K562 (cell line): ENCODE data around the gene POLR2M. TPM values are rescaled to one million over a fixed set of nuclear protein-coding genes. Genes with fewer than 3 reads are reported as not detected.

Experiments used
- CAMTA2 ChIP-seq: fragments of 250-450 bp; sonication (Bioruptor Pico); conservative IDR thresholded peaks from 2 replicates; pipeline ENCODE4 v1.5.1; 2022
- EHMT2 ChIP-seq: fragments of 450-650 bp; IDR thresholded peaks from 2 replicates; pipeline ENCODE4 v1.6.1; 2018; ENCODE audit warnings: antibody characterized with exemption
- ELF4 ChIP-seq: fragments of 450-650 bp; formaldehyde crosslinking; IDR thresholded peaks from 2 replicates; pipeline ENCODE4 v1.4.0; 2022; ENCODE audit warnings: missing genetic modification characterization
- EWSR1 ChIP-seq: fragments of 450-650 bp; IDR thresholded peaks from 2 replicates; pipeline ENCODE4 v1.6.1; 2018; ENCODE audit warnings: borderline replicate concordance, mild to moderate bottlenecking, low read depth, moderate library complexity; ENCODE audit not compliant: partially characterized antibody
- ILF3 ChIP-seq: fragments of 450-650 bp; IDR thresholded peaks from 2 replicates; pipeline ENCODE4 v1.6.1; 2018; ENCODE audit warnings: antibody characterized with exemption, mild to moderate bottlenecking, moderate library complexity, borderline replicate concordance
- ILK ChIP-seq: fragments of 450-650 bp; IDR thresholded peaks from 2 replicates; pipeline ENCODE4 v1.6.1; 2016; ENCODE audit warnings: missing genetic modification characterization, low read depth, mild to moderate bottlenecking, missing compliant biosample characterization, moderate library complexity, borderline replicate concordance
- JUN ChIP-seq, 2 experiments: sonication (generic) in 1 of 2; formaldehyde crosslinking in 1 of 2; IDR thresholded peaks; 2 replicates each; pipeline versions ENCODE4 v1.6.1 to v1.8.0; 2012 to 2022; ENCODE audit warnings: borderline replicate concordance in 2 of 2, mild to moderate bottlenecking in 2 of 2, improper control_type of control experiment in 1 of 2, low read depth in 1 of 2, low read length in 1 of 2, missing genetic modification reagents in 1 of 2
- L3MBTL2 ChIP-seq: fragments of 450-650 bp; IDR thresholded peaks from 2 replicates; pipeline ENCODE4 v1.6.1; 2016; ENCODE audit warnings: mild to moderate bottlenecking, moderate library complexity
- NR1H2 ChIP-seq: sonication (generic); formaldehyde crosslinking; IDR thresholded peaks from 2 replicates; pipeline ENCODE4 v1.4.0; 2020; ENCODE audit warnings: mild to moderate bottlenecking, missing genetic modification reagents
- PHTF2 ChIP-seq: fragments of 250-450 bp; sonication (Bioruptor Pico); IDR thresholded peaks from 2 replicates; pipeline ENCODE4 v1.5.0; 2021; ENCODE audit warnings: mild to moderate bottlenecking
- POLR3G ChIP-seq: IDR thresholded peaks from 2 replicates; pipeline ENCODE4 v1.6.1; 2011; ENCODE audit not compliant: insufficient read length, insufficient replicate concordance; ENCODE audit errors: extremely low read depth
- RBBP5 ChIP-seq: fragments of 200-600 bp; sonication (generic); IDR thresholded peaks from 2 replicates; pipeline ENCODE4 v1.6.1; 2012; ENCODE audit warnings: borderline replicate concordance, mild to moderate bottlenecking, low read length, control low read depth, inconsistent platforms; ENCODE audit not compliant: insufficient read depth, poor library complexity, severe bottlenecking
- RFX5 ChIP-seq: IDR thresholded peaks from 2 replicates; pipeline ENCODE4 v1.6.1; 2011; ENCODE audit warnings: low read depth, mild to moderate bottlenecking, improper control_type of control experiment, low read length
- SETDB1 ChIP-seq: IDR thresholded peaks from one replicate; pipeline ENCODE4 v1.6.1; 2012; ENCODE audit warnings: low read length, control low read depth, inconsistent platforms
- TAL1 ChIP-seq: fragments of 450-650 bp; IDR thresholded peaks from 2 replicates; pipeline ENCODE4 v1.6.1; 2016; ENCODE audit warnings: mild to moderate bottlenecking
- TBP ChIP-seq: optimal IDR thresholded peaks from 2 replicates; pipeline ENCODE3; 2011; ENCODE audit warnings: low read depth, low read length, improper control_type of control experiment
- ZNF140 ChIP-seq: fragments of 250-450 bp; sonication (Bioruptor Pico); IDR thresholded peaks from 2 replicates; pipeline ENCODE4 v1.8.0; 2021; ENCODE audit warnings: moderate library complexity, mild to moderate bottlenecking, inconsistent platforms
- ZNF408 ChIP-seq: fragments of 250-450 bp; sonication (Bioruptor Pico); IDR thresholded peaks from 2 replicates; pipeline ENCODE4 v1.4.0; 2020; ENCODE audit warnings: low read depth, mild to moderate bottlenecking, moderate library complexity
- ZNF830 ChIP-seq: fragments of 250-450 bp; sonication (Bioruptor Pico); IDR thresholded peaks from 2 replicates; pipeline ENCODE4 v1.5.0; 2021; ENCODE audit warnings: mild to moderate bottlenecking
- polyA plus RNA-seq, 8 experiments: library from polyadenylated mRNA; depleted of rRNA in 4 of 8; stranded (reverse) in 5 of 8; unstranded in 3 of 8; fragments of >200 nt; fragmentation: Nextera tagmentation in 2 of 8; fragmentation: Illumina TruSeq in 1 of 8; extraction: Ambion mirVana in 2 of 8; extraction: Trizol in 1 of 8; gene quantifications; 2 replicates each; pipeline versions ENCODE4 v1.2.1 to v1.2.3, GENCODE V29; 2011 to 2014; ENCODE audit warnings: inconsistent platforms in 1 of 8, missing spikeins in 1 of 8
- total RNA-seq, 7 experiments: library from RNA; depleted of rRNA in 6 of 7; stranded (reverse); fragments of >200 nt in 6 of 7; fragmentation: Illumina TruSeq in 2 of 7; extraction: Trizol in 2 of 7; gene quantifications; 2 replicates each; pipeline versions ENCODE4 v1.2.1 to v1.2.3, GENCODE V29; 2011 to 2021; ENCODE audit warnings: low replicate concordance in 1 of 7
- TF ChIP-seq, protein P1 (sequence below), 3 experiments: fragments of 200-800 bp in 1 of 3; fragments of 250-450 bp in 1 of 3; fragments of 450-650 bp in 1 of 3; sonication (Bioruptor Pico) in 1 of 3; sonication (Bioruptor generic) in 1 of 3; formaldehyde crosslinking in 1 of 3; IDR thresholded peaks; 2 replicates each; pipeline versions ENCODE4 v1.6.1 to v1.8.0; 2016 to 2022; ENCODE audit warnings: mild to moderate bottlenecking in 2 of 3, missing genetic modification characterization in 2 of 3, missing compliant biosample characterization in 1 of 3, moderate library complexity in 1 of 3
- TF ChIP-seq, protein P2 (sequence below), 2 experiments: fragments of 450-650 bp; conservative IDR thresholded peaks; 2 replicates each; pipeline ENCODE4 v1.6.1; 2017; ENCODE audit warnings: mild to moderate bottlenecking in 2 of 2, moderate library complexity in 2 of 2
- TF ChIP-seq, protein P3 (sequence below): sonication (generic); formaldehyde crosslinking; IDR thresholded peaks from 2 replicates; pipeline ENCODE4 v1.5.0; 2020; ENCODE audit warnings: missing genetic modification reagents

POLR2M gene
- total and polyA plus RNA-seq, 9 of the 15 experiments (the other 6 are each of a cell fraction or from before 2014, with no cell fraction given): 9.2 to 1,050 (median 43.0) TPM

DNA sequence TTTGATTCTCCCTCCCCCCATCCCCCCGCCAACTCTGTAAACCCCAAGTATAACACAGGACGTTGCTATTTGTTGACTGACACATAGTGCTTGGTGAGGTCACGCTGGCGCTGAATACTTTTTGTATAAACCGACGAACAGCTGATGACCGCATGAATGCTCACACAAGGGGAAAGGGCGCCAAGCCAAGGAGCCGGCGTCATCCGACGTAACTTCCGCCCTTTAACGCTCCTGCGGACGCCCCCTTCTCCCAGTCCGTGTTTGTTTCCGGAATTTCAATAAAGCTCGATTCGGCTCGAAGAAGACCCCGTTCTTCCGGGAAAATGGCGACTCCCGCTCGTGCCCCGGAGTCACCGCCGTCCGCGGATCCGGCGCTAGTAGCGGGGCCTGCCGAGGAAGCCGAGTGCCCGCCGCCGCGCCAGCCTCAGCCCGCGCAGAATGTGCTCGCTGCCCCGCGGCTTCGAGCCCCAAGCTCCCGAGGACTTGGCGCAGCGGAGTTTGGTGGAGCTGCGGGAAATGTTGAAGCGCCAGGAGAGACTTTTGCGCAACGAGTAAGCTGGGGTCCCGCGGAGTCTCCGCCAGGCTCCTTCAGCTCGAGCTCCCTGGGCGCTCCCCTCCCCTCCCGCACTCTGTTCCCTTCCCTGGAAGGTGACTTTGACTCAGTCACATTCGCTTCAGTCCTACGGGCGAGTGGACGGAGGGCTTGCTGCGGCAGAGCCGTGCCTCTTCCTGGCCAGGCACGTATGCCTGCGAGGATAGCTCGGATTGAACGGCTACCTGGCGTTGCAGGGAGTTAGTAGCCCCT lies at the start of gene POLR2M (continued):
- peak; percentile 77; the same call in 1 of the 2 replicates for TF ChIP-seq JUN (IDR thresholded peaks at IDR 0.05; ENCODE audit: borderline replicate concordance, low read depth, low read length)
- TF ChIP-seq JUN (CRISPR knock-in tag; IDR thresholded peaks at IDR 0.05; ENCODE audit: borderline replicate concordance): no peak
- TF ChIP-seq RBBP5: peak; percentile 97
- TF ChIP-seq NR1H2 (CRISPR knock-in tag): no peak
- TF ChIP-seq ZNF140: no peak
- no peak for TF ChIP-seq POLR3G
- TF ChIP-seq ZNF408 (CRISPR knock-in tag): no peak
- no peak for TF ChIP-seq CAMTA2 (CRISPR knock-in tag)
- TF ChIP-seq, protein P1, sequence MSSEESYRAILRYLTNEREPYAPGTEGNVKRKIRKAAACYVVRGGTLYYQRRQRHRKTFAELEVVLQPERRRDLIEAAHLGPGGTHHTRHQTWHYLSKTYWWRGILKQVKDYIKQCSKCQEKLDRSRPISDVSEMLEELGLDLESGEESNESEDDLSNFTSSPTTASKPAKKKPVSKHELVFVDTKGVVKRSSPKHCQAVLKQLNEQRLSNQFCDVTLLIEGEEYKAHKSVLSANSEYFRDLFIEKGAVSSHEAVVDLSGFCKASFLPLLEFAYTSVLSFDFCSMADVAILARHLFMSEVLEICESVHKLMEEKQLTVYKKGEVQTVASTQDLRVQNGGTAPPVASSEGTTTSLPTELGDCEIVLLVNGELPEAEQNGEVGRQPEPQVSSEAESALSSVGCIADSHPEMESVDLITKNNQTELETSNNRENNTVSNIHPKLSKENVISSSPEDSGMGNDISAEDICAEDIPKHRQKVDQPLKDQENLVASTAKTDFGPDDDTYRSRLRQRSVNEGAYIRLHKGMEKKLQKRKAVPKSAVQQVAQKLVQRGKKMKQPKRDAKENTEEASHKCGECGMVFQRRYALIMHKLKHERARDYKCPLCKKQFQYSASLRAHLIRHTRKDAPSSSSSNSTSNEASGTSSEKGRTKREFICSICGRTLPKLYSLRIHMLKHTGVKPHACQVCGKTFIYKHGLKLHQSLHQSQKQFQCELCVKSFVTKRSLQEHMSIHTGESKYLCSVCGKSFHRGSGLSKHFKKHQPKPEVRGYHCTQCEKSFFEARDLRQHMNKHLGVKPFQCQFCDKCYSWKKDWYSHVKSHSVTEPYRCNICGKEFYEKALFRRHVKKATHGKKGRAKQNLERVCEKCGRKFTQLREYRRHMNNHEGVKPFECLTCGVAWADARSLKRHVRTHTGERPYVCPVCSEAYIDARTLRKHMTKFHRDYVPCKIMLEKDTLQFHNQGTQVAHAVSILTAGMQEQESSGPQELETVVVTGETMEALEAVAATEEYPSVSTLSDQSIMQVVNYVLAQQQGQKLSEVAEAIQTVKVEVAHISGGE (CRISPR knock-in tag; IDR thresholded peaks at IDR 0.05): peak in 2 of 3 experiments; percentile 31 to 90; a peak in 3 of 6 replicates
- peak; percentile 64 for TF ChIP-seq TBP
- no peak for TF ChIP-seq EWSR1
- TF ChIP-seq ZNF830 (CRISPR knock-in tag): no peak
- TF ChIP-seq, protein P2, sequence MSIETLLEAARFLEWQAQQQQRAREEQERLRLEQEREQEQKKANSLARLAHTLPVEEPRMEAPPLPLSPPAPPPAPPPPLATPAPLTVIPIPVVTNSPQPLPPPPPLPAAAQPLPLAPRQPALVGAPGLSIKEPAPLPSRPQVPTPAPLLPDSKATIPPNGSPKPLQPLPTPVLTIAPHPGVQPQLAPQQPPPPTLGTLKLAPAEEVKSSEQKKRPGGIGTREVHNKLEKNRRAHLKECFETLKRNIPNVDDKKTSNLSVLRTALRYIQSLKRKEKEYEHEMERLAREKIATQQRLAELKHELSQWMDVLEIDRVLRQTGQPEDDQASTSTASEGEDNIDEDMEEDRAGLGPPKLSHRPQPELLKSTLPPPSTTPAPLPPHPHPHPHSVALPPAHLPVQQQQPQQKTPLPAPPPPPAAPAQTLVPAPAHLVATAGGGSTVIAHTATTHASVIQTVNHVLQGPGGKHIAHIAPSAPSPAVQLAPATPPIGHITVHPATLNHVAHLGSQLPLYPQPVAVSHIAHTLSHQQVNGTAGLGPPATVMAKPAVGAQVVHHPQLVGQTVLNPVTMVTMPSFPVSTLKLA (conservative IDR thresholded peaks at IDR 0.05): peak; percentile 77 to 91
- no peak for TF ChIP-seq ILF3
- TF ChIP-seq ELF4 (CRISPR knock-in tag): peak; percentile 85
- peak; percentile 97 for TF ChIP-seq L3MBTL2
- peak; percentile 96 for TF ChIP-seq EHMT2
- TF ChIP-seq, protein P3, sequence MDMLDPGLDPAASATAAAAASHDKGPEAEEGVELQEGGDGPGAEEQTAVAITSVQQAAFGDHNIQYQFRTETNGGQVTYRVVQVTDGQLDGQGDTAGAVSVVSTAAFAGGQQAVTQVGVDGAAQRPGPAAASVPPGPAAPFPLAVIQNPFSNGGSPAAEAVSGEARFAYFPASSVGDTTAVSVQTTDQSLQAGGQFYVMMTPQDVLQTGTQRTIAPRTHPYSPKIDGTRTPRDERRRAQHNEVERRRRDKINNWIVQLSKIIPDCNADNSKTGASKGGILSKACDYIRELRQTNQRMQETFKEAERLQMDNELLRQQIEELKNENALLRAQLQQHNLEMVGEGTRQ (CRISPR knock-in tag): no peak
- no peak for TF ChIP-seq SETDB1
- TF ChIP-seq RFX5: no peak
- no peak for TF ChIP-seq PHTF2 (CRISPR knock-in tag)
- no peak for TF ChIP-seq ILK (tag)
- TF ChIP-seq TAL1: no peak
